HG03025 (cell line): ENCODE results near the gene HDAC4.

Source experiments
- ATAC-seq: cut with Tn5 transposase; IDR thresholded peaks from one replicate; pipeline ENCODE4 v1.9.1; 2021; ENCODE audit warnings: mild to moderate bottlenecking, moderate library complexity; ENCODE audit not compliant: unreplicated experiment, low FRiP score

HDAC4 gene

GRCh38 chr2:239028253-239028619 is 372.6 kb downstream of the HDAC4 start:
- no peak for ATAC-seq

- ATAC-seq: no peak
Measured at GRCh38 chr2:239027391-239028252, 373.2 kb downstream of the HDAC4 start.

GRCh38 chr2:239026711-239027361 is 374.0 kb downstream of the HDAC4 start:
- no peak for ATAC-seq

GRCh38 chr2:239025951-239026461 is 374.8 kb downstream of the HDAC4 start:
- no peak for ATAC-seq

GRCh38 chr2:239025096-239025801 is 375.6 kb downstream of the HDAC4 start:
- no peak for ATAC-seq

GRCh38 chr2:239024226-239024625 is 376.6 kb downstream of the HDAC4 start:
- no peak for ATAC-seq

GRCh38 chr2:239022437-239023260 is 378.2 kb downstream of the HDAC4 start:
- no peak for ATAC-seq

GRCh38 chr2:239021651-239022436 is 379.0 kb downstream of the HDAC4 start:
- no peak for ATAC-seq

GRCh38 chr2:239021224-239021623 is 379.6 kb downstream of the HDAC4 start:
- no peak for ATAC-seq

GRCh38 chr2:239020541-239021041 is 380.2 kb downstream of the HDAC4 start:
- no peak for ATAC-seq

- no peak for ATAC-seq
Measured at GRCh38 chr2:239019183-239019581, 381.6 kb downstream of the HDAC4 start.

GRCh38 chr2:239018271-239019182 is 382.3 kb downstream of the HDAC4 start:
- no peak for ATAC-seq

- ATAC-seq: no peak
Measured at GRCh38 chr2:239017491-239018098, 383.2 kb downstream of the HDAC4 start.

- no peak for ATAC-seq
Measured at GRCh38 chr2:239015901-239016675, 384.7 kb downstream of the HDAC4 start.

- ATAC-seq: no peak
Measured at GRCh38 chr2:239015218-239015900, 385.5 kb downstream of the HDAC4 start.

- ATAC-seq: no peak
Measured at GRCh38 chr2:239014458-239015217, 386.2 kb downstream of the HDAC4 start.
